ENCODE measurements around the gene HOXB1. TPM values are rescaled to one million over a fixed set of nuclear protein-coding genes. Genes with fewer than 3 reads are reported as not detected.

Gene HOXB1
- total RNA-seq, 1 experiment from 2014 or later: not detected

DNA sequence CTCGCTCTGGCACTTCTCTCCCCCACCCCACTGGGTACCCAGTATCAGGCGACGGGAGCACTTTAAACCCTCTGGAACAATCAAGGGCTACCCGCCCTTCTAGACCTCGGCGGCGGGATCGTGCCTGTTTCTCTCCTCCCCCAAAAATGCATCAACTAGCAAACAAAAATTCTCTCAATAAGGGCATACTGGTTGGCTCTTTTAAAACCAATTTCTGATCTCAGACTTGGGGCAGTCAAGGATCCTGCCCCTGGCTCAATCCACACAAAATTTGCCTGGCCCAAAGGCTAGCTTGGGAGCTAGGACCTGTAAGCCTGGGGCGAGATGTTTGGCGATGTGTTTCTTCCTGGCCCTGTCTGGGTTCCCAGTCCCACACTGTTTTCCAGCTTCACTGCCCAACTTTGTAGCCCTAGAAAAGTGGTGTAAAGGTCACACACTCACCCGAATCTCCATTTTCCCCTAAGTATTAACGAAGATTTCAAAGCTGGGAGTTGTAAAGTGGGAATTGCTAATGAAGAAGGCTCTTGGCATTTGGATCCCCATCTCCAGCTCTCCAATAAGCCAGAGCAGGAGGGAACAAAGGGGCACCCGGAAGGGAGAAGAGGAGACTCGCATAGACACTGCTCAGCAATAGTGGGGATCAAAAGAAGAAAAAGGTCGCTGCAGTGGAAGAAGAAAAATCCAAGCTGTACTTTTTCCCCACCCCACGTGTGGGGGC lies 28.5 kb upstream of the HOXB1 start:
- Histone ChIP-seq H3K27me3 (ENCODE audit: control insufficient read depth, insufficient read depth, low read length) (no peaks in the 10 kb centered on the region), H3K27ac (ENCODE audit: low read length) (peak overlapping the region; percentile 97), H3K36me3 (ENCODE audit: control insufficient read depth, insufficient read depth, low read length) (no peaks in the 10 kb centered on the region), H3K9me3 (ENCODE audit: control insufficient read depth, insufficient read depth, low read depth, low read length) (no peaks in the 10 kb centered on the region), H3K4me3 (ENCODE audit: low read depth in 2 of 2, low read length in 2 of 2) (peak overlapping the region; percentile 8 to 17; a peak in 2 of 4 replicates), H3K4me1 (ENCODE audit: control insufficient read depth, insufficient read depth, low read length) (peaks cover 82% of the 10 kb centered on the region)
- DNase-seq (ENCODE audit: low read depth, low spot score) (no peak), ATAC-seq (no peak)
- CTCF ChIA-PET: interaction anchor here (1.0 kb wide), 1 partner anchor 11 kb away, joined by 3 read pairs; no protein-coding TSS in a partner anchor
- no TSS peak for BruUV-seq (replicated peaks)
- in situ Hi-C loops (cut with HindIII; ENCODE audit: low pct_unique_long_range_greater_than_20kb, low sequenced_read_pairs) (loop anchor here (5.0 kb wide), 1 partner anchor 58 kb away; the partner anchor contains the start of gene HOXB8), intact Hi-C loops (cut with micrococcal nuclease; ENCODE audit: unreplicated experiment) (no loop called here)
- TF ChIP-seq CTCF (IDR thresholded peaks at IDR 0.05): peak; percentile 69; the same call in 1 of the 2 replicates
- TF ChIP-seq TCF7L2 (IDR thresholded peaks at IDR 0.05; ENCODE audit: low read depth, low read length): no peak
- TF ChIP-seq SIN3A (IDR thresholded peaks at IDR 0.05; ENCODE audit: borderline replicate concordance, insufficient read depth, low read depth, low read length): no peak
- TF ChIP-seq, protein P1, sequence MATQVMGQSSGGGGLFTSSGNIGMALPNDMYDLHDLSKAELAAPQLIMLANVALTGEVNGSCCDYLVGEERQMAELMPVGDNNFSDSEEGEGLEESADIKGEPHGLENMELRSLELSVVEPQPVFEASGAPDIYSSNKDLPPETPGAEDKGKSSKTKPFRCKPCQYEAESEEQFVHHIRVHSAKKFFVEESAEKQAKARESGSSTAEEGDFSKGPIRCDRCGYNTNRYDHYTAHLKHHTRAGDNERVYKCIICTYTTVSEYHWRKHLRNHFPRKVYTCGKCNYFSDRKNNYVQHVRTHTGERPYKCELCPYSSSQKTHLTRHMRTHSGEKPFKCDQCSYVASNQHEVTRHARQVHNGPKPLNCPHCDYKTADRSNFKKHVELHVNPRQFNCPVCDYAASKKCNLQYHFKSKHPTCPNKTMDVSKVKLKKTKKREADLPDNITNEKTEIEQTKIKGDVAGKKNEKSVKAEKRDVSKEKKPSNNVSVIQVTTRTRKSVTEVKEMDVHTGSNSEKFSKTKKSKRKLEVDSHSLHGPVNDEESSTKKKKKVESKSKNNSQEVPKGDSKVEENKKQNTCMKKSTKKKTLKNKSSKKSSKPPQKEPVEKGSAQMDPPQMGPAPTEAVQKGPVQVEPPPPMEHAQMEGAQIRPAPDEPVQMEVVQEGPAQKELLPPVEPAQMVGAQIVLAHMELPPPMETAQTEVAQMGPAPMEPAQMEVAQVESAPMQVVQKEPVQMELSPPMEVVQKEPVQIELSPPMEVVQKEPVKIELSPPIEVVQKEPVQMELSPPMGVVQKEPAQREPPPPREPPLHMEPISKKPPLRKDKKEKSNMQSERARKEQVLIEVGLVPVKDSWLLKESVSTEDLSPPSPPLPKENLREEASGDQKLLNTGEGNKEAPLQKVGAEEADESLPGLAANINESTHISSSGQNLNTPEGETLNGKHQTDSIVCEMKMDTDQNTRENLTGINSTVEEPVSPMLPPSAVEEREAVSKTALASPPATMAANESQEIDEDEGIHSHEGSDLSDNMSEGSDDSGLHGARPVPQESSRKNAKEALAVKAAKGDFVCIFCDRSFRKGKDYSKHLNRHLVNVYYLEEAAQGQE (IDR thresholded peaks at IDR 0.05; ENCODE audit: insufficient read depth in 1 of 2, low read depth in 2 of 2, low read length in 1 of 2): no peak
- peak; percentile 54; the same call in 1 of the 2 replicates for TF ChIP-seq POLR2AphosphoS5 (IDR thresholded peaks at IDR 0.05; ENCODE audit: low read depth, low read length)
- POLR2A ChIA-PET: interaction anchor here (0.5 kb wide), 1 partner anchor 367 kb away, joined by 4 read pairs; no protein-coding TSS in a partner anchor

- no peaks in the 10 kb centered on the region for H3K9me3 ChIP-seq (ENCODE audit: control insufficient read depth, insufficient read depth, low read depth, low read length)
- in situ Hi-C loops (cut with HindIII; ENCODE audit: low pct_unique_long_range_greater_than_20kb, low sequenced_read_pairs): loop anchor here (5.0 kb wide), 1 partner anchor 59 kb away; the partner anchor contains the start of gene HOXB8
- H3K4me3 ChIP-seq (ENCODE audit: low read depth in 2 of 2, low read length in 2 of 2): peak overlapping the region; percentile 8 to 14; a peak in 2 of 4 replicates
- no peaks in the 10 kb centered on the region for H3K27me3 ChIP-seq (ENCODE audit: control insufficient read depth, insufficient read depth, low read length)
- no peak for DNase-seq (ENCODE audit: low read depth, low spot score)
- no peak for ATAC-seq
- POLR2A ChIA-PET: no interaction called here
- CTCF ChIA-PET: no interaction called here
- intact Hi-C loops (cut with micrococcal nuclease; ENCODE audit: unreplicated experiment): no loop called here
- TF ChIP-seq CTCF (IDR thresholded peaks at IDR 0.05): no peak
- TF ChIP-seq TCF7L2 (IDR thresholded peaks at IDR 0.05; ENCODE audit: low read depth, low read length): no peak
- TF ChIP-seq POLR2AphosphoS5 (IDR thresholded peaks at IDR 0.05; ENCODE audit: low read depth, low read length): no peak
- no peak for TF ChIP-seq SIN3A (IDR thresholded peaks at IDR 0.05; ENCODE audit: borderline replicate concordance, insufficient read depth, low read depth, low read length)
- TF ChIP-seq, protein P1 (IDR thresholded peaks at IDR 0.05; ENCODE audit: insufficient read depth in 1 of 2, low read depth in 2 of 2, low read length in 1 of 2): no peak
- peak overlapping the region; percentile 97 for H3K27ac ChIP-seq (ENCODE audit: low read length)
- BruUV-seq (replicated peaks): no TSS peak
- H3K4me1 ChIP-seq (ENCODE audit: control insufficient read depth, insufficient read depth, low read length): peaks cover 84% of the 10 kb centered on the region
- H3K36me3 ChIP-seq (ENCODE audit: control insufficient read depth, insufficient read depth, low read length): peaks cover 1% of the 10 kb centered on the region; the same call in 1 of the 2 replicates
These were observed 28.0 kb upstream of the HOXB1 start for GRCh38 chr17:48558831-48559121.
